HepG2 (cell line): ENCODE data around the gene MLLT10. TPM values are rescaled to one million over a fixed set of nuclear protein-coding genes. Genes with fewer than 3 reads are reported as not detected.

Experiments used
- CBX1 ChIP-seq: IDR thresholded peaks from one replicate; pipeline ENCODE4 v1.6.1; 2016; ENCODE audit warnings: antibody characterized with exemption, low read depth
- GMEB2 ChIP-seq: IDR thresholded peaks from 2 replicates; pipeline ENCODE4 v1.6.1; 2016; ENCODE audit warnings: missing biosample characterization, missing genetic modification reagents, low read depth
- GZF1 ChIP-seq: sonication (generic); formaldehyde crosslinking; IDR thresholded peaks from 2 replicates; pipeline ENCODE4 v1.5.1; 2020; ENCODE audit warnings: mild to moderate bottlenecking, missing genetic modification reagents
- HMGXB4 ChIP-seq, 2 experiments: sonication (generic) in 1 of 2; formaldehyde crosslinking in 1 of 2; IDR thresholded peaks; 2 replicates each; pipeline versions ENCODE4 v1.4.0 to v1.6.1; 2018 to 2020; ENCODE audit warnings: missing genetic modification reagents in 2 of 2, borderline replicate concordance in 1 of 2, low read depth in 1 of 2, mild to moderate bottlenecking in 1 of 2, missing biosample characterization in 1 of 2
- JUND ChIP-seq: sonication (generic); formaldehyde crosslinking; IDR thresholded peaks from 2 replicates; pipeline ENCODE4 v1.8.0; 2022; ENCODE audit warnings: mild to moderate bottlenecking, missing genetic modification reagents
- KDM2A ChIP-seq: sonication (generic); formaldehyde crosslinking; IDR thresholded peaks from 2 replicates; pipeline ENCODE4 v1.4.0; 2020; ENCODE audit warnings: low read depth, missing genetic modification reagents, borderline replicate concordance
- KMT2A ChIP-seq: sonication (generic); formaldehyde crosslinking; IDR thresholded peaks from 2 replicates; pipeline ENCODE4 v1.4.0; 2020; ENCODE audit warnings: missing genetic modification reagents
- MTERF4 ChIP-seq: sonication (generic); formaldehyde crosslinking; IDR thresholded peaks from 2 replicates; pipeline ENCODE4 v1.8.0; 2023; ENCODE audit warnings: mild to moderate bottlenecking, missing genetic modification reagents
- NPAS2 ChIP-seq: sonication (generic); formaldehyde crosslinking; IDR thresholded peaks from 2 replicates; pipeline ENCODE4 v1.8.0; 2022; ENCODE audit warnings: mild to moderate bottlenecking, missing genetic modification reagents, borderline replicate concordance
- PCBP1 ChIP-seq: fragments of 200-400 bp; formaldehyde crosslinking; IDR thresholded peaks from 2 replicates; pipeline ENCODE4 v1.6.1; 2017; ENCODE audit warnings: mild to moderate bottlenecking, low read depth, low read length, borderline replicate concordance
- SOX6 ChIP-seq, 2 experiments: fragments of 450-650 bp in 1 of 2; sonication (generic) in 1 of 2; formaldehyde crosslinking in 1 of 2; IDR thresholded peaks; 2 replicates each; pipeline versions ENCODE4 v1.4.0 to v1.6.1; 2017 to 2020; ENCODE audit warnings: antibody characterized with exemption in 1 of 2, mild to moderate bottlenecking in 1 of 2, missing genetic modification reagents in 1 of 2
- SPEN ChIP-seq: sonication (generic); formaldehyde crosslinking; IDR thresholded peaks from 2 replicates; pipeline ENCODE4 v1.5.1; 2020; ENCODE audit warnings: low read depth, mild to moderate bottlenecking, missing genetic modification reagents
- TIGD3 ChIP-seq: sonication (generic); formaldehyde crosslinking; IDR thresholded peaks from 2 replicates; pipeline ENCODE4 v1.5.1; 2020; ENCODE audit warnings: mild to moderate bottlenecking, missing genetic modification reagents, borderline replicate concordance
- UBTF ChIP-seq: sonication (generic); formaldehyde crosslinking; IDR thresholded peaks from 2 replicates; pipeline ENCODE4 v1.4.0; 2020; ENCODE audit warnings: mild to moderate bottlenecking, missing genetic modification reagents
- ZNF382 ChIP-seq: sonication (generic); formaldehyde crosslinking; IDR thresholded peaks from 2 replicates; pipeline ENCODE4 v1.5.0; 2020; ENCODE audit warnings: missing genetic modification reagents, mild to moderate bottlenecking, borderline replicate concordance
- ZNF414 ChIP-seq: sonication (generic); formaldehyde crosslinking; IDR thresholded peaks from 2 replicates; pipeline ENCODE4 v1.5.0; 2020; ENCODE audit warnings: missing genetic modification reagents
- ZNF83 ChIP-seq: sonication (generic); formaldehyde crosslinking; IDR thresholded peaks from 2 replicates; pipeline ENCODE4 v1.4.0; 2020; ENCODE audit warnings: missing genetic modification reagents, mild to moderate bottlenecking, borderline replicate concordance
- polyA plus RNA-seq, 8 experiments: library from polyadenylated mRNA; depleted of rRNA in 3 of 8; stranded (reverse) in 7 of 8; unstranded in 1 of 8; fragments of >200 nt; fragmentation: Illumina TruSeq in 4 of 8; extraction: Trizol in 4 of 8; gene quantifications; 2 replicates each; pipeline versions ENCODE4 v1.2.1 to v1.2.3, GENCODE V29; 2011 to 2016; ENCODE audit warnings: low read depth in 4 of 8, missing spikeins in 1 of 8, mixed read lengths in 1 of 8; ENCODE audit not compliant: insufficient read depth in 1 of 8
- total RNA-seq, 5 experiments: library from RNA; depleted of rRNA; stranded (reverse); fragments of >200 nt; fragmentation: Illumina TruSeq; extraction: Trizol; gene quantifications; 2 replicates each; pipeline ENCODE4 v1.2.3, GENCODE V29; 2016; ENCODE audit warnings: low read depth in 1 of 5

Gene MLLT10
- total and polyA plus RNA-seq, 2 of the 13 experiments (the other 11 are each of a cell fraction or from before 2014, with no cell fraction given) = 51.3 to 84.1 TPM

GRCh38 chr10:21534604-21535493 is 817 bp downstream of the MLLT10 start (continued):
- no peak for TF ChIP-seq SOX6 (IDR thresholded peaks at IDR 0.05)
- TF ChIP-seq SOX6 (CRISPR knock-in tag; IDR thresholded peaks at IDR 0.05) = peak; percentile 9; the same call in 1 of the 2 replicates
- no peak for TF ChIP-seq GMEB2 (CRISPR knock-in tag)
- 0 out of 2 replicates have a peak, but pooled peaks have one; percentile 23 for TF ChIP-seq MTERF4 (CRISPR knock-in tag)
- TF ChIP-seq ZNF382 (CRISPR knock-in tag) = no peak
- TF ChIP-seq PCBP1 = 0 out of 2 replicates have a peak, but pooled peaks have one; percentile 26
- TF ChIP-seq UBTF (CRISPR knock-in tag) = 0 out of 2 replicates have a peak, but pooled peaks have one; percentile 62
- TF ChIP-seq ZNF414 (CRISPR knock-in tag) = 0 out of 2 replicates have a peak, but pooled peaks have one; percentile 52
- peak; percentile 48 for TF ChIP-seq KDM2A (CRISPR knock-in tag)
- TF ChIP-seq JUND (CRISPR knock-in tag) = no peak
- no peak for TF ChIP-seq TIGD3
- TF ChIP-seq HMGXB4 (CRISPR knock-in tag; IDR thresholded peaks at IDR 0.05; ENCODE audit: borderline replicate concordance in 1 of 2, low read depth in 1 of 2) = peak in 1 of 2 experiments; percentile 55; a peak in 2 of 4 replicates
- no peak for TF ChIP-seq NPAS2
- no peak for TF ChIP-seq GZF1 (CRISPR knock-in tag)
- TF ChIP-seq SPEN = no peak
- TF ChIP-seq CBX1 = no peak
- peak; percentile 71; the same call in 1 of the 2 replicates for TF ChIP-seq KMT2A (CRISPR knock-in tag)
- TF ChIP-seq ZNF83 = no peak; the same call in 1 of the 2 replicates
